ENCODE data around the gene LRRC74B. TPM values are rescaled to one million over a fixed set of nuclear protein-coding genes. Genes with fewer than 3 reads are reported as not detected.

LRRC74B gene
- total and polyA plus RNA-seq, 2 of the 4 experiments (the other 2 are of a cell fraction) = not detected

GRCh38 chr22:21106000-21106399 lies 60.3 kb downstream of the LRRC74B start:
- Histone ChIP-seq H4K8ac (ENCODE audit: low read depth in 2 of 2, low read length in 2 of 2) (no peak overlapping the region), H3K4me3 (ENCODE audit: insufficient read depth, low read depth, low read length) (no peak overlapping the region), H3K9ac (ENCODE audit: low read depth, low read length) (no peak overlapping the region), H2BK5ac (ENCODE audit: low read depth, low read length, poor library complexity, severe bottlenecking) (no peak overlapping the region), H4K91ac (ENCODE audit: insufficient read depth, low read depth, low read length) (no peak overlapping the region), H3K14ac (replicated peaks; ENCODE audit: low read depth, low read length) (no peak overlapping the region), H3K56ac (ENCODE audit: extremely low read depth, insufficient read depth, low read length) (no peak overlapping the region), H3K27me3 (ENCODE audit: control insufficient read depth, insufficient read depth, low read length) (peaks cover 3% of the 10 kb centered on the region; the same call in 1 of the 2 replicates), H3K4me2 (ENCODE audit: low read depth, low read length) (no peak overlapping the region), H2BK120ac (ENCODE audit: low read depth, low read length) (no peak overlapping the region), H3K9me1 (ENCODE audit: insufficient read depth, low read length) (peaks cover 4% of the 10 kb centered on the region; the same call in 1 of the 2 replicates), H3K23ac (ENCODE audit: low read depth, low read length) (no peak overlapping the region), H3K36me3 (ENCODE audit: control insufficient read depth, insufficient read depth, low read length) (no peaks in the 10 kb centered on the region), H2AFZ (replicated peaks; ENCODE audit: low read length, poor library complexity) (no peak overlapping the region), H3K4ac (ENCODE audit: low read depth, low read length) (no peak overlapping the region), H3K27ac (ENCODE audit: insufficient read depth, low read length) (no peak overlapping the region), H2BK15ac (ENCODE audit: low read depth, low read length) (no peak overlapping the region), H4K5ac (ENCODE audit: low read depth, low read length) (no peak overlapping the region), H3K9me3 (ENCODE audit: control insufficient read depth, insufficient read depth, low read length) (0 out of 2 replicates have a peak, but pooled peaks cover 2% of the 10 kb centered on the region), H2BK20ac (ENCODE audit: low read depth, low read length) (no peak overlapping the region), H3K18ac (ENCODE audit: low read depth, low read length) (no peak overlapping the region), H3K4me1 (ENCODE audit: control insufficient read depth, insufficient read depth, low read length) (peaks cover 6% of the 10 kb centered on the region), H4K20me1 (ENCODE audit: insufficient read depth, low read length) (no peaks in the 10 kb centered on the region), H3K79me1 (ENCODE audit: low read depth in 1 of 2, low read length in 2 of 2) (no peaks in the 10 kb centered on the region), H2AK5ac (ENCODE audit: low read depth, low read length) (no peak overlapping the region), H2AK9ac (replicated peaks; ENCODE audit: low read depth, low read length, poor library complexity) (no peak overlapping the region)
- no peak for ATAC-seq (ENCODE audit: low read depth)
- POLR2A ChIA-PET (ENCODE audit: unreplicated experiment) = no interaction called here
- in situ Hi-C loops (cut with MboI; ENCODE audit: low sequenced_read_pairs) = no loop called here
- BruUV-seq (replicated peaks) = no TSS peak
- dilution Hi-C loops (cut with HindIII; ENCODE audit: low sequenced_read_pairs, unreplicated experiment) = no loop called here
- CTCF ChIA-PET = no interaction called here
- TF ChIP-seq ELK1 (IDR thresholded peaks at IDR 0.05; ENCODE audit: borderline replicate concordance, low read depth, low read length) (no peak), MAZ (IDR thresholded peaks at IDR 0.05; ENCODE audit: borderline replicate concordance, low read depth, low read length) (no peak), CTCF (conservative IDR thresholded peaks at IDR 0.05; ENCODE audit: low read depth, low read length) (no peak), MAFK (IDR thresholded peaks at IDR 0.05; ENCODE audit: low read depth, low read length) (no peak), USF2 (IDR thresholded peaks at IDR 0.05; ENCODE audit: low read depth, low read length) (no peak), CHD1 (IDR thresholded peaks at IDR 0.05; ENCODE audit: low read depth, low read length) (no peak), NFE2L2 (IDR thresholded peaks at IDR 0.05; ENCODE audit: low read depth, low read length) (no peak), BHLHE40 (IDR thresholded peaks at IDR 0.05; ENCODE audit: low read depth, low read length) (no peak), RCOR1 (IDR thresholded peaks at IDR 0.05; ENCODE audit: insufficient replicate concordance, low read length) (no peak), RAD21 (IDR thresholded peaks at IDR 0.05; ENCODE audit: low read length) (no peak)
- intact Hi-C loops (cut with micrococcal nuclease) = no loop called here
- DNase-seq = no peak
- no CpG with 5 or more reads among the region's 5 CpGs for WGBS, 2 experiments (ENCODE audit: extremely low coverage in 2 of 2, insufficient read length in 1 of 2)

Data from IMR-90 (cell line).